ENCODE measurements around the gene CAMKK1. TPM values are rescaled to one million over a fixed set of nuclear protein-coding genes. Genes with fewer than 3 reads are reported as not detected.

Gene CAMKK1
- total RNA-seq, 1 donor, result 8.7 TPM

- no peak overlapping the region for H2AFZ ChIP-seq (ENCODE audit: low read length)
- H3K27me3 ChIP-seq (ENCODE audit: insufficient read depth, low read length), result peaks cover 3% of the 10 kb centered on the region
- H3K27ac ChIP-seq (ENCODE audit: low read depth, low read length), result no peak overlapping the region
- H3K4me1 ChIP-seq (ENCODE audit: insufficient read depth, low read length), result no peaks in the 10 kb centered on the region
- no peaks in the 10 kb centered on the region for H3K9me3 ChIP-seq (ENCODE audit: low read depth, low read length)
- H4K20me1 ChIP-seq (ENCODE audit: insufficient read depth, low read length), result no peaks in the 10 kb centered on the region
- no peaks in the 10 kb centered on the region for H3K36me3 ChIP-seq (ENCODE audit: insufficient read depth, low read length)
- H3K79me2 ChIP-seq (ENCODE audit: insufficient read depth, low read length), result no peaks in the 10 kb centered on the region
- DNase-seq (ENCODE audit: insufficient read length, low spot score, missing footprints), result peak; percentile 92
- no peak overlapping the region for H3K4me3 ChIP-seq (ENCODE audit: insufficient read depth, low read length)
- TF ChIP-seq CTCF (IDR thresholded peaks at IDR 0.05; ENCODE audit: extremely low read depth, low read depth, low read length), result no peak
- H3K4me2 ChIP-seq (ENCODE audit: insufficient read depth, low read length), result no peak overlapping the region
Observed at GRCh38 chr17:3921502-3922319, 28.9 kb upstream of the CAMKK1 start.

- H3K9me3 ChIP-seq (ENCODE audit: low read depth, low read length), result no peaks in the 10 kb centered on the region
- H4K20me1 ChIP-seq (ENCODE audit: insufficient read depth, low read length), result no peaks in the 10 kb centered on the region
- peak; percentile 88 for DNase-seq (ENCODE audit: insufficient read length, low spot score, missing footprints)
- no peak for TF ChIP-seq CTCF (IDR thresholded peaks at IDR 0.05; ENCODE audit: extremely low read depth, low read depth, low read length)
- H3K27ac ChIP-seq (ENCODE audit: low read depth, low read length), result no peak overlapping the region
- H3K27me3 ChIP-seq (ENCODE audit: insufficient read depth, low read length), result peaks cover 3% of the 10 kb centered on the region
- H3K4me3 ChIP-seq (ENCODE audit: insufficient read depth, low read length), result no peak overlapping the region
- no peak overlapping the region for H2AFZ ChIP-seq (ENCODE audit: low read length)
- no peak overlapping the region for H3K4me2 ChIP-seq (ENCODE audit: insufficient read depth, low read length)
- H3K4me1 ChIP-seq (ENCODE audit: insufficient read depth, low read length), result no peaks in the 10 kb centered on the region
- H3K36me3 ChIP-seq (ENCODE audit: insufficient read depth, low read length), result no peaks in the 10 kb centered on the region
- H3K79me2 ChIP-seq (ENCODE audit: insufficient read depth, low read length), result no peaks in the 10 kb centered on the region
Observed at GRCh38 chr17:3921006-3921405, 28.2 kb upstream of the CAMKK1 start.

- no peaks in the 10 kb centered on the region for H3K27me3 ChIP-seq (ENCODE audit: insufficient read depth, low read length)
- H3K9me3 ChIP-seq (ENCODE audit: low read depth, low read length), result no peaks in the 10 kb centered on the region
- H3K36me3 ChIP-seq (ENCODE audit: insufficient read depth, low read length), result no peaks in the 10 kb centered on the region
- peak; percentile 77 for DNase-seq (ENCODE audit: insufficient read length, low spot score, missing footprints)
- TF ChIP-seq CTCF (IDR thresholded peaks at IDR 0.05; ENCODE audit: extremely low read depth, low read depth, low read length), result no peak
- no peak overlapping the region for H3K27ac ChIP-seq (ENCODE audit: low read depth, low read length)
- no peak overlapping the region for H3K4me3 ChIP-seq (ENCODE audit: insufficient read depth, low read length)
- H3K4me2 ChIP-seq (ENCODE audit: insufficient read depth, low read length), result no peak overlapping the region
- no peaks in the 10 kb centered on the region for H3K4me1 ChIP-seq (ENCODE audit: insufficient read depth, low read length)
- H3K79me2 ChIP-seq (ENCODE audit: insufficient read depth, low read length), result no peaks in the 10 kb centered on the region
- no peak overlapping the region for H2AFZ ChIP-seq (ENCODE audit: low read length)
- H4K20me1 ChIP-seq (ENCODE audit: insufficient read depth, low read length), result no peaks in the 10 kb centered on the region
Observed at GRCh38 chr17:3919123-3919624, 26.3 kb upstream of the CAMKK1 start.

- H3K27me3 ChIP-seq (ENCODE audit: insufficient read depth, low read length), result no peaks in the 10 kb centered on the region
- no peaks in the 10 kb centered on the region for H3K4me1 ChIP-seq (ENCODE audit: insufficient read depth, low read length)
- H3K9me3 ChIP-seq (ENCODE audit: low read depth, low read length), result no peaks in the 10 kb centered on the region
- H3K79me2 ChIP-seq (ENCODE audit: insufficient read depth, low read length), result no peaks in the 10 kb centered on the region
- H3K27ac ChIP-seq (ENCODE audit: low read depth, low read length), result no peak overlapping the region
- H3K4me3 ChIP-seq (ENCODE audit: insufficient read depth, low read length), result no peak overlapping the region
- H3K4me2 ChIP-seq (ENCODE audit: insufficient read depth, low read length), result no peak overlapping the region
- peak; percentile 63 for DNase-seq (ENCODE audit: insufficient read length, low spot score, missing footprints)
- H2AFZ ChIP-seq (ENCODE audit: low read length), result no peak overlapping the region
- TF ChIP-seq CTCF (IDR thresholded peaks at IDR 0.05; ENCODE audit: extremely low read depth, low read depth, low read length), result no peak
- no peaks in the 10 kb centered on the region for H3K36me3 ChIP-seq (ENCODE audit: insufficient read depth, low read length)
- no peaks in the 10 kb centered on the region for H4K20me1 ChIP-seq (ENCODE audit: insufficient read depth, low read length)
Observed at GRCh38 chr17:3918372-3919122, 25.7 kb upstream of the CAMKK1 start.
